Neural progenitor cell (in vitro differentiated cells): ENCODE results near the gene SON. TPM values are rescaled to one million over a fixed set of nuclear protein-coding genes. Genes with fewer than 3 reads are reported as not detected.

Source experiments
- DNase-seq: peaks from one replicate; pipeline ENCODE4 v3.0.0-alpha.2; 2016; ENCODE audit warnings: low spot score
- H2AFZ ChIP-seq: fragments of 200-600 bp; sonication (generic); replicated peaks from 2 replicates; pipeline ENCODE4 v1.6.1; 2016; ENCODE audit warnings: antibody characterized with exemption
- H3F3A ChIP-seq: fragments of 200-600 bp; sonication (generic); 2 replicates; pipeline ENCODE4 v1.6.1; 2016; ENCODE audit warnings: antibody characterized with exemption, low read depth
- H3K27ac ChIP-seq: fragments of 200-600 bp; sonication (generic); 2 replicates; pipeline ENCODE4 v1.5.1; 2016; ENCODE audit warnings: mild to moderate bottlenecking
- H3K27me3 ChIP-seq: fragments of 200-600 bp; sonication (generic); 2 replicates; pipeline ENCODE4 v1.6.1; 2016; ENCODE audit warnings: mild to moderate bottlenecking, moderate library complexity
- H3K36me3 ChIP-seq: fragments of 200-600 bp; sonication (generic); 2 replicates; pipeline ENCODE4 v1.5.1; 2016
- H3K4me1 ChIP-seq: fragments of 200-600 bp; sonication (generic); 2 replicates; pipeline ENCODE4 v1.6.1; 2016; ENCODE audit warnings: mixed run types
- H3K4me2 ChIP-seq: fragments of 200-600 bp; sonication (generic); 2 replicates; pipeline ENCODE4 v1.6.1; 2016
- H3K4me3 ChIP-seq: fragments of 200-600 bp; sonication (generic); 2 replicates; pipeline ENCODE4 v1.5.1; 2016
- H3K79me2 ChIP-seq: fragments of 200-600 bp; sonication (generic); 2 replicates; pipeline ENCODE4 v1.6.1; 2016; ENCODE audit warnings: low read depth
- H3K9ac ChIP-seq: fragments of 200-600 bp; sonication (generic); 2 replicates; pipeline ENCODE4 v1.6.1; 2016
- H3K9me3 ChIP-seq: fragments of 200-600 bp; sonication (generic); 2 replicates; pipeline ENCODE4 v1.5.1; 2016; ENCODE audit warnings: low read depth
- H4K20me1 ChIP-seq: fragments of 200-600 bp; sonication (generic); 2 replicates; pipeline ENCODE4 v1.6.1; 2016; ENCODE audit warnings: low read depth
- H3K27ac Mint-ChIP-seq: 3 replicates; pipeline ENCODE4 v1.8.0; 2021; ENCODE audit warnings: mixed read lengths
- H3K27me3 Mint-ChIP-seq: 2 replicates; pipeline ENCODE4 v1.8.0; 2022; ENCODE audit warnings: low read depth, mild to moderate bottlenecking, inconsistent platforms, moderate library complexity, mixed read lengths; ENCODE audit not compliant: insufficient read depth
- H3K36me3 Mint-ChIP-seq: 3 replicates; pipeline ENCODE4 v1.8.0; 2021; ENCODE audit warnings: mixed read lengths
- H3K4me1 Mint-ChIP-seq: 3 replicates; pipeline ENCODE4 v1.8.0; 2021; ENCODE audit warnings: mixed read lengths
- H3K4me3 Mint-ChIP-seq: 3 replicates; pipeline ENCODE4 v1.8.0; 2021; ENCODE audit warnings: mild to moderate bottlenecking, moderate library complexity, mixed read lengths
- H3K9me3 Mint-ChIP-seq: 3 replicates; pipeline ENCODE4 v1.8.0; 2020; ENCODE audit warnings: mixed read lengths
- EZH2 ChIP-seq: fragments of 200-600 bp; sonication (generic); IDR thresholded peaks from 2 replicates; pipeline ENCODE4 v1.6.1; 2017; ENCODE audit warnings: antibody characterized with exemption, mild to moderate bottlenecking, moderate library complexity
- EZH2phosphoT487 ChIP-seq: fragments of 200-600 bp; sonication (generic); IDR thresholded peaks from 2 replicates; pipeline ENCODE4 v1.6.1; 2017; ENCODE audit warnings: antibody characterized with exemption
- total RNA-seq: library from RNA; depleted of rRNA; stranded (reverse); fragments of >200 nt; gene quantifications from 2 replicates; pipeline ENCODE4 v1.2.3, GENCODE V29; 2015; ENCODE audit warnings: low replicate concordance
- TF ChIP-seq, protein P1 (sequence below): fragments of 200-600 bp; sonication (generic); IDR thresholded peaks from 2 replicates; pipeline ENCODE4 v1.5.1; 2017; ENCODE audit warnings: antibody characterized with exemption, mild to moderate bottlenecking

Gene SON
- total RNA-seq, 1 donor from 2014 or later: 200 TPM

DNA sequence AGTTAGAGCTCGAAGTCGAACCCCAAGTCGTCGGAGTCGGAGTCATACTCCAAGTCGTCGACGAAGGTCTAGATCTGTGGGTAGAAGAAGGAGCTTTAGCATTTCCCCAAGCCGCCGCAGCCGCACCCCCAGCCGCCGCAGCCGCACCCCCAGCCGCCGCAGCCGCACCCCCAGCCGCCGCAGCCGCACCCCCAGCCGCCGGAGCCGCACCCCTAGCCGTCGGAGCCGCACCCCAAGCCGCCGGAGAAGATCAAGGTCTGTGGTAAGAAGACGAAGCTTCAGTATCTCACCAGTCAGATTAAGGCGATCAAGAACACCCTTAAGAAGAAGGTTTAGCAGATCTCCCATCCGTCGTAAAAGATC is 12.1 kb downstream of the SON start:
- Histone ChIP-seq H3K4me1 (peaks cover 2% of the 10 kb centered on the region), H4K20me1 (peaks cover 94% of the 10 kb centered on the region), H3K79me2 (peaks cover 100% of the 10 kb centered on the region), H3K4me3 (no peak overlapping the region), H2AFZ (no peak overlapping the region), H3K9ac (no peak overlapping the region), H3K9me3 (no peaks in the 10 kb centered on the region), H3K36me3 (peaks cover 48% of the 10 kb centered on the region), H3F3A (peaks cover 28% of the 10 kb centered on the region), H3K4me2 (no peak overlapping the region), H3K27me3 (no peaks in the 10 kb centered on the region), H3K27ac (no peak overlapping the region)
- Mint-ChIP-seq H3K27ac (no peak overlapping the region), H3K4me3 (no peak overlapping the region), H3K27me3 (peaks cover 5% of the 10 kb centered on the region), H3K4me1 (peaks cover 3% of the 10 kb centered on the region), H3K36me3 (peaks cover 76% of the 10 kb centered on the region), H3K9me3 (peaks cover 2% of the 10 kb centered on the region)
- no peak for DNase-seq
- no peak for TF ChIP-seq EZH2phosphoT487
- TF ChIP-seq, protein P1, sequence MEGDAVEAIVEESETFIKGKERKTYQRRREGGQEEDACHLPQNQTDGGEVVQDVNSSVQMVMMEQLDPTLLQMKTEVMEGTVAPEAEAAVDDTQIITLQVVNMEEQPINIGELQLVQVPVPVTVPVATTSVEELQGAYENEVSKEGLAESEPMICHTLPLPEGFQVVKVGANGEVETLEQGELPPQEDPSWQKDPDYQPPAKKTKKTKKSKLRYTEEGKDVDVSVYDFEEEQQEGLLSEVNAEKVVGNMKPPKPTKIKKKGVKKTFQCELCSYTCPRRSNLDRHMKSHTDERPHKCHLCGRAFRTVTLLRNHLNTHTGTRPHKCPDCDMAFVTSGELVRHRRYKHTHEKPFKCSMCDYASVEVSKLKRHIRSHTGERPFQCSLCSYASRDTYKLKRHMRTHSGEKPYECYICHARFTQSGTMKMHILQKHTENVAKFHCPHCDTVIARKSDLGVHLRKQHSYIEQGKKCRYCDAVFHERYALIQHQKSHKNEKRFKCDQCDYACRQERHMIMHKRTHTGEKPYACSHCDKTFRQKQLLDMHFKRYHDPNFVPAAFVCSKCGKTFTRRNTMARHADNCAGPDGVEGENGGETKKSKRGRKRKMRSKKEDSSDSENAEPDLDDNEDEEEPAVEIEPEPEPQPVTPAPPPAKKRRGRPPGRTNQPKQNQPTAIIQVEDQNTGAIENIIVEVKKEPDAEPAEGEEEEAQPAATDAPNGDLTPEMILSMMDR: no peak
- TF ChIP-seq EZH2: no peak

DNA sequence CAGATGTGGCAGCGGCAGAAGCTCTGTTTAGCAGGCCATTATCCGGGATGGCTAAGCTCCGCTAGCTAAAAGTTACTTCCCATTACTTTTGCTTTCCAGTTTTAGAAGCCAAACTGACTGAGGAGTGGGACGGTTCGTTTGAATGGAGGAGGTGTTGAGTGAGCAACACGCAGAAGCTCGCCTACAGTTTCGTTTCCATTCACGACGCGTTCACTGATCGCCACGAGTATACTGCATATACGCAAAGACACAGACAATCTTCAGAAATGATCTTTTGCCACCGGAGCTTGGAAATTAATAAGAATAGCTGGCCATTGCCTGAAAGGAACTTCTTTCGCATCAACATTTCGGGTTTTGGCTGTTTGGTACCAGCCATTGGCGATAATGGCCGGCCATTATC is 14.6 kb downstream of the SON start:
- H3K4me3 Mint-ChIP-seq: no peak overlapping the region
- H3K4me2 ChIP-seq: no peak overlapping the region
- peaks cover 100% of the 10 kb centered on the region for H3K79me2 ChIP-seq
- H3K9ac ChIP-seq: no peak overlapping the region
- peaks cover 2% of the 10 kb centered on the region for H3K4me1 ChIP-seq
- H4K20me1 ChIP-seq: peaks cover 93% of the 10 kb centered on the region
- peaks cover 75% of the 10 kb centered on the region for H3K36me3 Mint-ChIP-seq
- no peak for DNase-seq
- no peak overlapping the region for H3K27ac ChIP-seq
- H3K9me3 ChIP-seq: no peaks in the 10 kb centered on the region
- H3K36me3 ChIP-seq: peaks cover 62% of the 10 kb centered on the region
- peaks cover 34% of the 10 kb centered on the region for H3F3A ChIP-seq
- peaks cover 3% of the 10 kb centered on the region for H3K4me1 Mint-ChIP-seq
- no peaks in the 10 kb centered on the region for H3K27me3 ChIP-seq
- no peak overlapping the region for H2AFZ ChIP-seq
- no peak overlapping the region for H3K4me3 ChIP-seq
- peaks cover 5% of the 10 kb centered on the region for H3K27me3 Mint-ChIP-seq
- H3K9me3 Mint-ChIP-seq: no peaks in the 10 kb centered on the region
- no peak overlapping the region for H3K27ac Mint-ChIP-seq
- TF ChIP-seq EZH2phosphoT487: no peak
- no peak for TF ChIP-seq EZH2
- TF ChIP-seq, protein P1: no peak

DNA sequence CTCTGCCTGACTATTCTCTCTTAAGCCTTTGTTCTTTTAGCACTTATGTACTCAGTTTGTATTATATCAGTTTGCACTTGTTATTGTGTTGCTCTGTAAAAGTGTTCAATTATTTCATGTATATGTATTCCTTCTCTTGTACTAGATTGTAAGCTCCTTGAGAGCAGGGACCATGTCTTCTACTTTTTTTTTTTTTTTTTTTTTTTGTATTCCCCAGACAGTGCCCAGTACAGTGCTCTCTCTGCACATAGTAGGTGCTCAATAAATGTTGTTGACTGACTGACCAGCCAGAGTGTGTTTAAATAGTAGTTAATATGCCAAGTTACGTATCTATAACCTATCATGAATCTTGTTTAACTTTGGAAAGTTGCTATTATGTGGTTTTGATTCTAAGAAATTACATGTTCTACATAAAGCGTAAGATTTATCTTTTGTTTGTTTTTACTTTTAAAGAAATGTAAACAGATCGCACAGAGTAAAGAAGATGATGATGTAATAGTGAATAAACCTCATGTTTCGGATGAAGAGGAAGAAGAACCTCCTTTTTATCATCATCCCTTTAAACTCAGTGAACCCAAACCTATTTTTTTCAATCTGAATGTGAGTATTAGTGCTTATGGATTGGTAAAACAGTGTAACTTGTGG is 16.1 kb downstream of the SON start:
- Mint-ChIP-seq H3K4me3 (no peak overlapping the region), H3K27ac (no peak overlapping the region)
- no peak overlapping the region for H3K27ac ChIP-seq

More for the DNA sequence above, 16.1 kb downstream of the SON start:
- Histone ChIP-seq H3F3A (peaks cover 47% of the 10 kb centered on the region), H3K9me3 (no peaks in the 10 kb centered on the region), H4K20me1 (peaks cover 87% of the 10 kb centered on the region), H2AFZ (no peak overlapping the region), H3K27me3 (no peaks in the 10 kb centered on the region), H3K4me2 (no peak overlapping the region), H3K4me1 (peaks cover 2% of the 10 kb centered on the region), H3K4me3 (no peak overlapping the region), H3K36me3 (peaks cover 68% of the 10 kb centered on the region), H3K79me2 (peaks cover 100% of the 10 kb centered on the region), H3K9ac (no peak overlapping the region)
- no peaks in the 10 kb centered on the region for H3K9me3 Mint-ChIP-seq
- H3K4me1 Mint-ChIP-seq: peaks cover 3% of the 10 kb centered on the region
- TF ChIP-seq, protein P1: no peak
- no peak for TF ChIP-seq EZH2
- no peak for TF ChIP-seq EZH2phosphoT487
- H3K27me3 Mint-ChIP-seq: peaks cover 2% of the 10 kb centered on the region
- H3K36me3 Mint-ChIP-seq: peaks cover 64% of the 10 kb centered on the region
- DNase-seq: no peak
